HCT116 (cell line): ENCODE measurements around the gene VPS37D. TPM values are rescaled to one million over a fixed set of nuclear protein-coding genes. Genes with fewer than 3 reads are reported as not detected.

ENCODE experiments used
- ATAC-seq: fragments of 200-7000 bp; cut with Tn5 transposase; 2 replicates; pipeline ENCODE4 v1.9.1; 2020; ENCODE audit warnings: mild to moderate bottlenecking, moderate library complexity
- BruUV-seq: library from RNA; stranded (reverse); fragments of 400-500 nt; replicated peaks from 2 replicates; lab custom pipeline; 2021; lab: Mats Ljungman, UMichigan
- CTCF ChIA-PET: fragments of 300-600 bp; sonication (Branson Sonifier 250); formaldehyde crosslinking; loops from one replicate; lab custom pipeline; 2021; ENCODE audit warnings: antibody characterized with exemption; lab: Charles Lee
- POLR2A ChIA-PET: fragments of 300-600, 350-600 bp; sonication (Branson Sonifier 250); formaldehyde crosslinking; loops from one replicate; lab custom pipeline; 2021; ENCODE audit warnings: antibody characterized with exemption; lab: Charles Lee
- RAD21 ChIA-PET, 2 experiments: fragments of 300-600 bp; sonication (Branson Sonifier 250); formaldehyde crosslinking; loops; one replicate each; lab custom pipeline; 2023; ENCODE audit warnings: low total read pairs in 2 of 2; ENCODE audit not compliant: uncharacterized antibody in 2 of 2, unreplicated experiment in 2 of 2, low non-redundant PET in 1 of 2; lab: Charles Lee
- DNase-seq: peaks from one replicate; pipeline ENCODE4 v3.0.0-alpha.2; 2010; ENCODE audit warnings: low read depth, low spot score
- H2AFZ ChIP-seq: fragments of 200-600 bp; shearing (Covaris generic), sonication (generic); 2 replicates; pipeline ENCODE4 v1.6.1; 2017; ENCODE audit warnings: low read depth, mixed run types, mixed read lengths, antibody characterized with exemption, low read length; ENCODE audit not compliant: poor library complexity, severe bottlenecking
- H3K27ac ChIP-seq: 2 replicates; pipeline ENCODE4 v1.5.1; 2012; ENCODE audit warnings: low read depth, low read length
- H3K27me3 ChIP-seq: fragments of 200-600 bp; sonication (generic); 2 replicates; pipeline ENCODE4 v1.6.1; 2016; ENCODE audit warnings: mixed run types, low read length, mixed read lengths; ENCODE audit not compliant: insufficient read depth
- H3K36me3 ChIP-seq, 2 experiments: fragments of 200-500 bp in 1 of 2; fragments of 200-600 bp in 1 of 2; sonication (Bioruptor generic) in 1 of 2; sonication (generic) in 1 of 2; 2 replicates each; pipeline versions ENCODE4 v1.5.1 to v1.6.1; 2014 to 2016; ENCODE audit warnings: low read length in 2 of 2, inconsistent platforms in 1 of 2, mixed read lengths in 1 of 2, mixed run types in 1 of 2; ENCODE audit not compliant: insufficient read depth in 2 of 2, control insufficient read depth in 1 of 2
- H3K4me1 ChIP-seq, 2 experiments: fragments of 200-600 bp in 1 of 2; sonication (generic) in 1 of 2; 2 replicates each; pipeline versions ENCODE4 v1.5.1 to v1.6.1; 2012 to 2017; ENCODE audit warnings: low read length in 2 of 2, inconsistent platforms in 1 of 2, mild to moderate bottlenecking in 1 of 2, mixed read lengths in 1 of 2, mixed run types in 1 of 2, moderate library complexity in 1 of 2; ENCODE audit not compliant: insufficient read depth in 2 of 2, control insufficient read depth in 1 of 2
- H3K4me2 ChIP-seq: fragments of 200-600 bp; sonication (generic); 2 replicates; pipeline ENCODE4 v1.6.1; 2017; ENCODE audit warnings: mixed run types, low read length, mixed read lengths
- H3K4me3 ChIP-seq, 2 experiments: fragments of 200-600 bp in 1 of 2; sonication (generic) in 1 of 2; replicated peaks in 1 of 2; 2 replicates each; pipeline ENCODE4 v1.5.1; 2011 to 2016; ENCODE audit warnings: low read length in 2 of 2, control low read depth in 1 of 2, low read depth in 1 of 2, mild to moderate bottlenecking in 1 of 2, mixed read lengths in 1 of 2, mixed run types in 1 of 2
- H3K79me2 ChIP-seq: fragments of 200-600 bp; sonication (generic); 2 replicates; pipeline ENCODE4 v1.6.1; 2017; ENCODE audit warnings: mild to moderate bottlenecking, mixed run types, low read length, moderate library complexity, mixed read lengths; ENCODE audit not compliant: insufficient read depth
- H3K9ac ChIP-seq: fragments of 200-600 bp; sonication (generic); 2 replicates; pipeline ENCODE4 v1.6.1; 2016; ENCODE audit warnings: low read length, mixed read lengths
- H3K9me2 ChIP-seq: fragments of 200-600 bp; sonication (generic), shearing (Covaris generic); 2 replicates; pipeline ENCODE4 v1.6.1; 2017; ENCODE audit warnings: mixed run types, mild to moderate bottlenecking, moderate library complexity; ENCODE audit not compliant: insufficient read depth
- H3K9me3 ChIP-seq, 2 experiments: fragments of 200-500 bp in 1 of 2; fragments of 200-600 bp in 1 of 2; sonication (Bioruptor generic) in 1 of 2; sonication (generic) in 1 of 2; 2 replicates each; pipeline ENCODE4 v1.6.1; 2014 to 2017; ENCODE audit warnings: low read length in 2 of 2, mixed read lengths in 2 of 2, inconsistent platforms in 1 of 2, low read depth in 1 of 2, mild to moderate bottlenecking in 1 of 2, mixed run types in 1 of 2, moderate library complexity in 1 of 2; ENCODE audit not compliant: control insufficient read depth in 1 of 2, insufficient read depth in 1 of 2
- H4K20me1 ChIP-seq: fragments of 200-600 bp; sonication (generic), shearing (Covaris generic); 2 replicates; pipeline ENCODE4 v1.6.1; 2017; ENCODE audit warnings: mixed run types, mild to moderate bottlenecking, moderate library complexity; ENCODE audit not compliant: insufficient read depth
- ATF3 ChIP-seq: IDR thresholded peaks from 2 replicates; pipeline ENCODE4 v1.6.1; 2012
- CTCF ChIP-seq, 3 experiments: fragments of 200-600 bp in 1 of 3; sonication (generic) in 1 of 3; IDR thresholded peaks in 2 of 3; conservative IDR thresholded peaks in 1 of 3; 2 replicates each; pipeline ENCODE4 v1.5.1; 2012 to 2017; ENCODE audit warnings: low read depth in 2 of 3, low read length in 2 of 3, antibody characterized with exemption in 1 of 3, borderline replicate concordance in 1 of 3, control low read depth in 1 of 3, mild to moderate bottlenecking in 1 of 3, mixed read lengths in 1 of 3, mixed run types in 1 of 3, moderate library complexity in 1 of 3; ENCODE audit not compliant: insufficient read depth in 1 of 3
- EGR1 ChIP-seq: IDR thresholded peaks from 2 replicates; pipeline ENCODE4 v1.6.1; 2012; ENCODE audit warnings: low read depth
- ELF1 ChIP-seq: IDR thresholded peaks from 2 replicates; pipeline ENCODE4 v1.6.1; 2012; ENCODE audit warnings: low read depth, borderline replicate concordance
- EZH2 ChIP-seq: fragments of 200-600 bp; sonication (generic); IDR thresholded peaks from 2 replicates; pipeline ENCODE4 v1.6.1; 2017; ENCODE audit warnings: antibody characterized with exemption, mixed run types
- FOSL1 ChIP-seq: IDR thresholded peaks from 2 replicates; pipeline ENCODE4 v1.6.1; 2012; ENCODE audit warnings: low read depth
- JUND ChIP-seq: IDR thresholded peaks from 2 replicates; pipeline ENCODE4 v1.6.1; 2012
- MAX ChIP-seq: IDR thresholded peaks from 2 replicates; pipeline ENCODE4 v1.6.1; 2012
- POLR2A ChIP-seq: IDR thresholded peaks from 2 replicates; pipeline ENCODE4 v1.7.0; 2011; ENCODE audit warnings: borderline replicate concordance; ENCODE audit not compliant: insufficient read depth, insufficient read length; ENCODE audit errors: extremely low read depth
- POLR2AphosphoS5 ChIP-seq: IDR thresholded peaks from 2 replicates; pipeline ENCODE4 v1.6.1; 2011; ENCODE audit warnings: mild to moderate bottlenecking, low read depth, low read length, moderate library complexity
- RAD21 ChIP-seq: IDR thresholded peaks from 2 replicates; pipeline ENCODE4 v1.6.1; 2012; ENCODE audit warnings: low read depth, mild to moderate bottlenecking
- SIN3A ChIP-seq: IDR thresholded peaks from 2 replicates; pipeline ENCODE4 v1.6.1; 2012; ENCODE audit warnings: low read depth
- SP1 ChIP-seq: IDR thresholded peaks from 2 replicates; pipeline ENCODE4 v1.6.1; 2012; ENCODE audit warnings: low read depth
- TCF7L2 ChIP-seq: IDR thresholded peaks from 2 replicates; pipeline ENCODE4 v1.7.0; 2011; ENCODE audit warnings: borderline replicate concordance, inconsistent platforms; ENCODE audit not compliant: insufficient read depth, insufficient read length; ENCODE audit errors: extremely low read depth
- YY1 ChIP-seq: IDR thresholded peaks from 2 replicates; pipeline ENCODE4 v1.6.1; 2011; ENCODE audit warnings: low read length, low read depth, moderate library complexity, mild to moderate bottlenecking; ENCODE audit not compliant: insufficient replicate concordance; ENCODE audit errors: extremely low read depth
- ZBTB33 ChIP-seq: IDR thresholded peaks from 2 replicates; pipeline ENCODE4 v1.6.1; 2011; ENCODE audit warnings: mild to moderate bottlenecking, low read length, moderate library complexity; ENCODE audit not compliant: insufficient replicate concordance; ENCODE audit errors: extremely low read depth
- ZNF274 ChIP-seq: fragments of 200-500 bp; sonication (Bioruptor generic); IDR thresholded peaks from 2 replicates; pipeline ENCODE4 v1.6.1; 2014; ENCODE audit warnings: mild to moderate bottlenecking, low read depth, low read length, inconsistent platforms
- intact Hi-C: fragments of 100-400 bp; cut with micrococcal nuclease; formaldehyde crosslinking; loops from 2 replicates; pipeline ENCODE4 v1.10.0; 2022
- total RNA-seq: library from RNA; stranded (reverse); gene quantifications from one replicate; pipeline ENCODE4 v1.2.1, GENCODE V29; 2021; ENCODE audit not compliant: unreplicated experiment

The VPS37D gene
- total RNA-seq, 1 experiment from 2014 or later, result 9.5 TPM

GRCh38 chr7:73674468-73675124 is 7.0 kb downstream of the VPS37D start:
- peaks cover 0 to 5% of the 10 kb centered on the region in 2 experiments; a peak in 1 of 4 replicates for H3K36me3 ChIP-seq
- no peaks in the 10 kb centered on the region for H4K20me1 ChIP-seq
- intact Hi-C loops, result no loop called here
- no peaks in the 10 kb centered on the region; a peak in 1 of 4 replicates for H3K9me3 ChIP-seq
- ATAC-seq (no peak), DNase-seq (no peak)
- no TSS peak for BruUV-seq
- no peaks in the 10 kb centered on the region for H3K9me2 ChIP-seq
- no peak overlapping the region for H3K9ac ChIP-seq
- TF ChIP-seq ZBTB33 (no peak), FOSL1 (no peak), YY1 (no peak), EZH2 (no peak), POLR2AphosphoS5 (no peak), SIN3A (no peak), CTCF (IDR thresholded peaks at IDR 0.05 in 2 of 3, conservative IDR thresholded peaks at IDR 0.05 in 1 of 3; ENCODE audit: borderline replicate concordance in 1 of 3, insufficient read depth in 1 of 3, low read depth in 2 of 3, low read length in 2 of 3) (no peak), ELF1 (no peak), TCF7L2 (no peak), RAD21 (no peak), ATF3 (no peak), JUND (no peak), POLR2A (no peak), SP1 (no peak), MAX (no peak), EGR1 (no peak), ZNF274 (no peak)
- H3K4me1 ChIP-seq, result peaks cover 0 to 3% of the 10 kb centered on the region in 2 experiments; a peak in 1 of 4 replicates
- H3K27ac ChIP-seq, result no peak overlapping the region
- H3K79me2 ChIP-seq, result peaks cover 7% of the 10 kb centered on the region; the same call in 1 of the 2 replicates
- no peak overlapping the region for H3K4me2 ChIP-seq
- RAD21 ChIA-PET, result no interaction called here
- POLR2A ChIA-PET, result interaction anchor here (1.0 kb wide), 1 partner anchor 64 kb away, joined by 3 read pairs; the partner anchor contains the start of gene ABHD11
- no peaks in the 10 kb centered on the region for H3K27me3 ChIP-seq
- CTCF ChIA-PET, result no interaction called here
- H3K4me3 ChIP-seq, result no peak overlapping the region
- H2AFZ ChIP-seq, result no peak overlapping the region
